Heart right ventricle (tissue), 16 donors: Measurements from ENCODE around the gene ATP10A. TPM values are rescaled to one million over a fixed set of nuclear protein-coding genes. Genes with fewer than 3 reads are reported as not detected.
"Not testable (repeated sequence)": the region's sequence is repeated elsewhere in the genome, so short reads cannot be mapped to it uniquely, and the experiment has no call there.

Experiments used
- ATAC-seq, 8 donors: fragments of 200-7000 bp; cut with Tn5 transposase; one replicate each; pipeline ENCODE4 v1.9.1; 2020; ENCODE audit warnings: mild to moderate bottlenecking in 8 of 8, moderate library complexity in 8 of 8, moderate number of reproducible peaks in 1 of 8
- DNase-seq, 2 donors: peaks; one replicate each; pipeline ENCODE4 v3.0.0-alpha.2; 2020
- H3K27ac ChIP-seq, 10 donors: fragments of 200-600 bp; sonication (generic) in 2 of 10; one replicate each; pipeline versions ENCODE4 v1.5.0 to v1.8.0; 2020 to 2022; ENCODE audit warnings: mild to moderate bottlenecking in 3 of 10
- H3K27me3 ChIP-seq, 7 donors: fragments of 200-600 bp; one replicate each; pipeline ENCODE4 v1.8.0; 2021 to 2022; ENCODE audit warnings: mild to moderate bottlenecking in 2 of 7
- H3K36me3 ChIP-seq, 9 donors: fragments of 200-600 bp; sonication (generic) in 1 of 9; one replicate each; pipeline versions ENCODE4 v1.5.0 to v1.8.0; 2020 to 2022; ENCODE audit warnings: mild to moderate bottlenecking in 2 of 9
- H3K4me1 ChIP-seq, 9 donors: fragments of 200-600 bp; sonication (generic) in 1 of 9; one replicate each; pipeline versions ENCODE4 v1.5.0 to v1.8.0; 2020 to 2022; ENCODE audit warnings: mild to moderate bottlenecking in 4 of 9
- H3K4me3 ChIP-seq, 10 donors: fragments of 200-600 bp; sonication (generic) in 2 of 10; one replicate each; pipeline versions ENCODE4 v1.5.0 to v1.8.0; 2020 to 2022; ENCODE audit warnings: mild to moderate bottlenecking in 7 of 10, moderate library complexity in 2 of 10
- H3K9me3 ChIP-seq, 11 donors: fragments of 200-600 bp in 10 of 11; sonication (generic) in 2 of 11; one replicate each; pipeline versions ENCODE4 v1.5.0 to v1.8.0; 2013 to 2022; ENCODE audit warnings: mild to moderate bottlenecking in 2 of 11, control low read depth in 1 of 11, moderate library complexity in 1 of 11
- CTCF ChIP-seq, 9 donors: fragments of 200-600 bp; sonication (generic) in 2 of 9; IDR thresholded peaks; one replicate each; pipeline versions ENCODE4 v1.5.0 to v1.8.0; 2021 to 2022; ENCODE audit warnings: antibody characterized with exemption in 9 of 9, mild to moderate bottlenecking in 5 of 9, moderate library complexity in 1 of 9
- WGBS, 2 donors: extraction: QIAGEN DNeasy Blood & Tissue Kit; methylation state at CpG; one replicate each; pipeline ENCODE4 v1.1.7; 2013; ENCODE audit warnings: inconsistent platforms in 1 of 2; 5-methylcytosine and 5-hydroxymethylcytosine counted together
- intact Hi-C, 10 donors: fragments of 100-400 bp; cut with DNase I; formaldehyde crosslinking; loops; one replicate each; pipeline versions ENCODE4 v1.11.1 to v1.14.2; 2022
- polyA plus RNA-seq, 2 donors: library from polyadenylated mRNA; stranded (reverse); fragments of 200-250 nt; gene quantifications; one replicate each; pipeline ENCODE4 v1.2.3, GENCODE V29; 2013
- total RNA-seq, 10 donors: library from RNA; stranded (reverse); fragmentation: NEBNext Ultra II Directional in 3 of 10; extraction: Animal tissue kit (Norgen Biotek cat#: 25700) in 3 of 10; gene quantifications; one replicate each; pipeline versions ENCODE4 v1.2.1 to v1.2.4, GENCODE V29; 2021 to 2023
- donor health status: Arrhythmogenic right ventricular cardiomyopathy.
- donor health status: ischemic (EF 13 %, LVEDD 7.1; RV severe dilation, severe dysfunction).
- donor health status: healthy with polysubstance abuse.
- donor health status: DM: no; HTN: yes; CAD: no.
- donor health status: DM: no; HTN: no; CAD: no.
- donor health status: ischemic (EF 25% LVEDD 6.9; RV normal size, moderate dysfunction).
- donor health status: ischemic (EF 25% LVEDD 5.7; RV mildly dilated, moderate dysfunction).
- donor health status: healthy.
- donor health status: DM: yes; HTN: yes; CAD: no.
- donor health status: Ischemic cardiomyopathy.
- donor health status: ischemic (EF 35%, LVEDD 5.7; RV mildly dilated, moderate dysfunction).
- donor health status: nonischemic (EF 11% LVEDD 7.7; RV severe dilation, severe dysfunction).
- donor health status: DM: yes; HTN: yes; CAD: no.
- donor health status: PGD.
- donor health status: ischemic (EF 29% LVEDD 5.4; RV normal size, mild dysfunction).
- donor health status: nonischemic (EF 23%, LVEDD 6.1; RV moderate dilation, normal function).

Gene ATP10A
- total and polyA plus RNA-seq, 12 donors = 0.45 to 2.2 (median 0.89) TPM

DNA sequence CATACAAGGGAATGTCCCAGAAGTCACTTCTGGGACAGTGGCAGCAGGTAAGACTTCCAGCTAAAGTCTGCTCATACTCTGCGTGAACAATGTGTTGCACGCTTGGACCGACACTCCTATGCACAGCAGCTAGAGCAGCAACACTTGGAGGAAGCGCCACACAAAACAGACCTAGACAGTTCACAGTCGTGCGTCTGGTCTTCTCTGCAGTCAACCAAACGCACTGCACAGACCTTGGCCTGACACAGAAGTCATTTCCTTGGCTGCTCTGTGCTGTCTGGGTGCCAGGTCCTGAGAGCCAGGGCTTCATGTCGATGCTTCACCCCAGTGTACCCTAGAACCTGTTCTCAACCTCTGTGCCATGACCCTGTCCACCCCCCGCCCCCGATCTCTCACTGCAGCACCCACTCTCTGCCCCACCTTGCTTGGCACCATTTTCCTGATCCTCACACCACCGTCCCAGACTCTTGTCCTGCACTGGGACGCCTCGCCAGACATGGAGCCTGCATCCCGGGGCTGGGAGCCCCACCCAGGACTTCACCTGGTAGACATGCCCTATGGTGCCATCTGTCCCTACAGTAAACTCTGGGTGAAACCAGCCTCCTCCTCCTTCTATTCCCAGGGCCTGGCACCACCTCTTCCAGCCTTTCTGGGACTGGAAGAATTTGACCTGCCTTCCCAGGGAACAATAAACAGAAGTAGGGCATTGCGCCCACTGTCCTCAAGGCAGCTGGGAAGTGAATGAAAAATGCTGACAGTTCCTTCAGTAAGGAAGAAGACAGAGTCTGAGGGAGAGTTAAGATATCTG is 3.1 kb downstream of the ATP10A start:
- TF ChIP-seq CTCF (IDR thresholded peaks at IDR 0.05) = no peak
- intact Hi-C loops = loop anchor here in 4 of 10 donors (5.0 to 10.0 kb wide), 6 partner anchors 58 to 123 kb away; no protein-coding TSS in a partner anchor
- H3K36me3 ChIP-seq = no peaks in the 10 kb centered on the region
- peak overlapping the region in 2 of 10 donors; percentile 64 to 66 for H3K4me3 ChIP-seq
- peaks cover 0 to 52% (median 41%) of the 10 kb centered on the region in 7 donors for H3K27me3 ChIP-seq
- H3K27ac ChIP-seq = peak overlapping the region in 4 of 10 donors; percentile 15 to 73 (median 32)
- H3K4me1 ChIP-seq = peaks cover 0 to 44% (median 21%) of the 10 kb centered on the region in 9 donors
- H3K9me3 ChIP-seq = no peaks in the 10 kb centered on the region
- ATAC-seq (peak in 4 of 8 donors; percentile 19 to 52 (median 32)), DNase-seq (no peak)
- WGBS, 2 donors = 78 to 79% methylated on average over 15 of the region's 15 CpGs

DNA sequence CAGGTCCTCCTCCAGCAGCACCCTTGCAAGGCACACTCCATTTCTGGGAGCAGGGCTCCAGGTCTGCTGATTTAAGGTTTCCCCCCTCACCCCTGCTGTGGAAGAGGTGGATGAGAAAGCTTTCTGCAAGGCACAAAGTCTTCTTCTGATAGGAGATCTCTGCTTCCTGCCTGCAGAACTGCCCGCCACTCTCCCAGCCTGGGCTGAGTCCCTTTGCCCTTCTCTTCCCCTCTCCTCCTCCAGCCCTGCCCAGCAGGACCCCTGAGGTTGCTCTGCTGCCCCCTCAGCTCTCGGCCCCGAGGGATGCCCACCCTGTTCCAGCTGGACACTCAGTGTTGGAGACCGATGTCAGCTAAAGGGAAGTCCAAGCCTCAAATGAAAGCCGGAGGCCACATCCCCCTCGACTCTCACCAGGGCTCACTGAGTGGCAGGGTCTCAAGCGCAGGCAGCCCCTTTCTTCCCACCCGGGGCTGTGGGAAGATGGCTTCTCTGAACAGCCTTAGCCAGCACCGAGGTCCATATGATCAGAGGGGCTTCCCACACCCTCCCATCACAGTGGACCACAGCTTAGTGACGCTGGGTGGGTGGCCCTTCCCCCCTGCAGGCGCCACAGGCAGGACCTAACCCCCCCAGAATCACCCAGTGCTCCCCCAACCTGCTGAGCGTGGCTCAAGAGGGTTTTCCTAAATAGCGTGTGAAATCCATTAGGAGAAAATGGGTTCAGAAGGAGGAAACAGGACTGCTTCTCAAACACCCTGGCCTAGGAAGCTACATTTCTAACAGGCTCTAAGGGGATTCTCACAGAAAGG is 4.0 kb downstream of the ATP10A start:
- H3K36me3 ChIP-seq = no peaks in the 10 kb centered on the region
- no peak for TF ChIP-seq CTCF (IDR thresholded peaks at IDR 0.05)
- no peak for ATAC-seq
- H3K9me3 ChIP-seq = no peaks in the 10 kb centered on the region
- DNase-seq = no peak
- H3K27ac ChIP-seq = peak overlapping the region in 1 of 10 donors; percentile 50
- H3K4me3 ChIP-seq = no peak overlapping the region
- 61 to 64% methylated on average over 13 of the region's 13 CpGs for WGBS, 2 donors
- peaks cover 0 to 43% (median 36%) of the 10 kb centered on the region in 7 donors for H3K27me3 ChIP-seq
- peaks cover 0 to 44% (median 21%) of the 10 kb centered on the region in 9 donors for H3K4me1 ChIP-seq
- intact Hi-C loops = no loop called here

- intact Hi-C loops, H3K36me3 ChIP-seq, DNase-seq, H3K27ac ChIP-seq, ATAC-seq, H3K4me3 ChIP-seq, H3K9me3 ChIP-seq: not testable (repeated sequence)
- Histone ChIP-seq H3K27me3 (peaks cover 0 to 18% (median 13%) of the 10 kb centered on the region in 7 donors), H3K4me1 (peaks cover 0 to 39% (median 0%) of the 10 kb centered on the region in 9 donors)
- WGBS, 2 donors = 70 to 73% methylated on average over 5 of the region's 5 CpGs
Observed at GRCh38 chr15:25856059-25856458, 7.1 kb downstream of the ATP10A start.

- no peaks in the 10 kb centered on the region for H3K9me3 ChIP-seq
- H3K4me1 ChIP-seq = peaks cover 0 to 44% (median 15%) of the 10 kb centered on the region in 9 donors
- H3K27ac ChIP-seq = peak overlapping the region in 2 of 10 donors; percentile 4 to 16
- intact Hi-C loops = loop anchor here in 1 of 10 donors (5.0 kb wide), 1 partner anchor 61 kb away; no protein-coding TSS in a partner anchor
- H3K27me3 ChIP-seq = peaks cover 0 to 7% (median 3%) of the 10 kb centered on the region in 7 donors
- WGBS, 2 donors = 54 to 66% methylated on average over 4 of the region's 4 CpGs
- TF ChIP-seq CTCF (IDR thresholded peaks at IDR 0.05) = no peak
- ATAC-seq (no peak), DNase-seq (no peak)
- H3K4me3 ChIP-seq = no peak overlapping the region
- no peaks in the 10 kb centered on the region for H3K36me3 ChIP-seq
Observed at GRCh38 chr15:25852661-25853524, 10.2 kb downstream of the ATP10A start.
